SK-N-SH (cell line): ENCODE data around the gene JAZF1.

ENCODE experiments used
- CTCF ChIP-seq: fragments of 200-600 bp; sonication (generic); IDR thresholded peaks from 2 replicates; pipeline ENCODE4 v1.6.1; 2017; ENCODE audit warnings: antibody characterized with exemption, mild to moderate bottlenecking, moderate library complexity
- FOSL2 ChIP-seq: IDR thresholded peaks from 2 replicates; pipeline ENCODE4 v1.4.0; 2012; ENCODE audit warnings: low read depth, mild to moderate bottlenecking, moderate library complexity, borderline replicate concordance
- MAX ChIP-seq: IDR thresholded peaks from 2 replicates; pipeline ENCODE4 v1.4.0; 2012; ENCODE audit warnings: low read depth
- POLR2AphosphoS5 ChIP-seq: IDR thresholded peaks from 2 replicates; pipeline ENCODE4 v1.6.1; 2012; ENCODE audit warnings: low read depth, low read length
- RAD21 ChIP-seq: IDR thresholded peaks from 2 replicates; pipeline ENCODE4 v1.6.1; 2012; ENCODE audit warnings: mild to moderate bottlenecking, low read length
- RCOR1 ChIP-seq: fragments of 150-350 bp; IDR thresholded peaks from 2 replicates; pipeline ENCODE4 v1.6.1; 2017; ENCODE audit warnings: antibody characterized with exemption, low read length
- YY1 ChIP-seq: IDR thresholded peaks from 2 replicates; pipeline ENCODE4 v1.4.0; 2012; ENCODE audit warnings: low read depth, mild to moderate bottlenecking

GRCh38 chr7:28170701-28171100 is 9.9 kb downstream of the JAZF1 start:
- TF ChIP-seq RCOR1: no peak
- no peak for TF ChIP-seq MAX
- TF ChIP-seq CTCF: no peak
- no peak for TF ChIP-seq POLR2AphosphoS5
- no peak for TF ChIP-seq YY1
- no peak for TF ChIP-seq FOSL2
- TF ChIP-seq RAD21: no peak
